ENCODE data around the gene CTLA4. TPM values are rescaled to one million over a fixed set of nuclear protein-coding genes. Genes with fewer than 3 reads are reported as not detected.

CTLA4 gene
- total RNA-seq, 1 experiment from 2014 or later: not detected

GRCh38 chr2:203819434-203820133 lies 48.0 kb upstream of the CTLA4 start:
- CTCF ChIA-PET: no interaction called here
- no TSS peak for BruUV-seq (replicated peaks)
- no peak for TF ChIP-seq CTCF (conservative IDR thresholded peaks at IDR 0.05; ENCODE audit: low read depth, low read length)
- no peak for TF ChIP-seq EZH2phosphoT487 (IDR thresholded peaks at IDR 0.05; ENCODE audit: borderline replicate concordance, low read length)
- TF ChIP-seq EZH2 (IDR thresholded peaks at IDR 0.05; ENCODE audit: low read length, unreplicated experiment): no peak

GRCh38 chr2:203820969-203821368 lies 46.6 kb upstream of the CTLA4 start:
- Histone ChIP-seq H3K79me2 (ENCODE audit: low read length) (no peaks in the 10 kb centered on the region), H3K4me1 (ENCODE audit: insufficient read depth, low read length) (no peaks in the 10 kb centered on the region), H3K4me2 (ENCODE audit: low read length) (no peak overlapping the region), H3K27me3 (ENCODE audit: low read length) (peaks cover 4% of the 10 kb centered on the region; the same call in 1 of the 2 replicates), H2AFZ (ENCODE audit: low read length) (no peak overlapping the region), H3K4me3 (ENCODE audit: low read length) (no peak overlapping the region), H4K20me1 (ENCODE audit: low read length) (no peaks in the 10 kb centered on the region), H3K27ac (ENCODE audit: low read length) (no peak overlapping the region), H3F3A (ENCODE audit: low read length, unreplicated experiment) (no peaks in the 10 kb centered on the region), H3K9me2 (replicated peaks; ENCODE audit: low read length) (no peaks in the 10 kb centered on the region), H3K9ac (ENCODE audit: low read length) (no peak overlapping the region), H3K36me3 (ENCODE audit: low read depth, low read length) (no peaks in the 10 kb centered on the region), H3K9me3 (ENCODE audit: low read length) (no peaks in the 10 kb centered on the region)
- ATAC-seq (no peak), DNase-seq (no peak)
- intact Hi-C loops (cut with micrococcal nuclease): no loop called here
- BruUV-seq (replicated peaks): no TSS peak
- no peak for TF ChIP-seq EZH2 (IDR thresholded peaks at IDR 0.05; ENCODE audit: low read length, unreplicated experiment)
- no peak for TF ChIP-seq CTCF (conservative IDR thresholded peaks at IDR 0.05; ENCODE audit: low read depth, low read length)
- no peak for TF ChIP-seq EZH2phosphoT487 (IDR thresholded peaks at IDR 0.05; ENCODE audit: borderline replicate concordance, low read length)
- ChIA-PET POLR2A (ENCODE audit: unreplicated experiment) (no interaction called here), CTCF (no interaction called here)

More at GRCh38 chr2:203819434-203820133, 48.0 kb upstream of the CTLA4 start:
- POLR2A ChIA-PET (ENCODE audit: unreplicated experiment): interaction anchor here (0.5 kb wide), 1 partner anchor 8 kb away, joined by 5 read pairs; no protein-coding TSS in a partner anchor
- DNase-seq (no peak), ATAC-seq (no peak)
- H3K79me2 ChIP-seq (ENCODE audit: low read length): no peaks in the 10 kb centered on the region
- H2AFZ ChIP-seq (ENCODE audit: low read length): no peak overlapping the region
- no peaks in the 10 kb centered on the region for H3K36me3 ChIP-seq (ENCODE audit: low read depth, low read length)
- no peak overlapping the region for H3K4me2 ChIP-seq (ENCODE audit: low read length)
- intact Hi-C loops (cut with micrococcal nuclease): loop anchor here (5.0 kb wide), 1 partner anchor 1247 kb away; no protein-coding TSS in a partner anchor
- H3K9ac ChIP-seq (ENCODE audit: low read length): no peak overlapping the region
- H3K27ac ChIP-seq (ENCODE audit: low read length): no peak overlapping the region
- H4K20me1 ChIP-seq (ENCODE audit: low read length): no peaks in the 10 kb centered on the region
- H3K4me1 ChIP-seq (ENCODE audit: insufficient read depth, low read length): 0 out of 2 replicates have a peak, but pooled peaks cover 4% of the 10 kb centered on the region
- no peak overlapping the region for H3K4me3 ChIP-seq (ENCODE audit: low read length)
- H3F3A ChIP-seq (ENCODE audit: low read length, unreplicated experiment): no peaks in the 10 kb centered on the region
- no peaks in the 10 kb centered on the region for H3K9me2 ChIP-seq (replicated peaks; ENCODE audit: low read length)
- H3K27me3 ChIP-seq (ENCODE audit: low read length): peaks cover 4% of the 10 kb centered on the region; the same call in 1 of the 2 replicates
- H3K9me3 ChIP-seq (ENCODE audit: low read length): no peaks in the 10 kb centered on the region

- TF ChIP-seq CTCF (conservative IDR thresholded peaks at IDR 0.05; ENCODE audit: low read depth, low read length) (no peak), EZH2phosphoT487 (IDR thresholded peaks at IDR 0.05; ENCODE audit: borderline replicate concordance, low read length) (no peak), EZH2 (IDR thresholded peaks at IDR 0.05; ENCODE audit: low read length, unreplicated experiment) (no peak)
- no peaks in the 10 kb centered on the region for H3K9me2 ChIP-seq (replicated peaks; ENCODE audit: low read length)
- ATAC-seq (no peak), DNase-seq (no peak)
- ChIA-PET CTCF (no interaction called here), POLR2A (ENCODE audit: unreplicated experiment) (no interaction called here)
- no peaks in the 10 kb centered on the region for H3K79me2 ChIP-seq (ENCODE audit: low read length)
- no peak overlapping the region for H3K4me3 ChIP-seq (ENCODE audit: low read length)
- H3F3A ChIP-seq (ENCODE audit: low read length, unreplicated experiment): no peaks in the 10 kb centered on the region
- no peak overlapping the region for H2AFZ ChIP-seq (ENCODE audit: low read length)
- H3K27me3 ChIP-seq (ENCODE audit: low read length): peaks cover 4% of the 10 kb centered on the region; the same call in 1 of the 2 replicates
- intact Hi-C loops (cut with micrococcal nuclease): no loop called here
- no peak overlapping the region for H3K9ac ChIP-seq (ENCODE audit: low read length)
- no peaks in the 10 kb centered on the region for H4K20me1 ChIP-seq (ENCODE audit: low read length)
- no peak overlapping the region for H3K4me2 ChIP-seq (ENCODE audit: low read length)
- H3K36me3 ChIP-seq (ENCODE audit: low read depth, low read length): no peaks in the 10 kb centered on the region
- no TSS peak for BruUV-seq (replicated peaks)
- H3K27ac ChIP-seq (ENCODE audit: low read length): no peak overlapping the region
- H3K4me1 ChIP-seq (ENCODE audit: insufficient read depth, low read length): no peaks in the 10 kb centered on the region
- no peaks in the 10 kb centered on the region for H3K9me3 ChIP-seq (ENCODE audit: low read length)
These were observed 45.3 kb upstream of the CTLA4 start for GRCh38 chr2:203822240-203822639.
